Stimulated activated naive CD4-positive, alpha-beta T cell (primary cell): ENCODE measurements around the gene CYSRT1.
A peak's percentile ranks its signal among the peaks of the same experiment; 100 is the strongest.

Experiments used
- DNase-seq, 6 experiments: peaks; one replicate each; lab custom pipeline; 2025; lab: John Stamatoyannopoulos, UW

The CYSRT1 gene, protein sequence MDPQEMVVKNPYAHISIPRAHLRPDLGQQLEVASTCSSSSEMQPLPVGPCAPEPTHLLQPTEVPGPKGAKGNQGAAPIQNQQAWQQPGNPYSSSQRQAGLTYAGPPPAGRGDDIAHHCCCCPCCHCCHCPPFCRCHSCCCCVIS

GRCh38 chr9:137224830-137225694 is at the start of gene CYSRT1:
Gene CYSRT1, plus strand, starts transcription at chr9:137225174. Its CDS starts 448 bp downstream, at chr9:137225622.
- no peak for DNase-seq

- DNase-seq: peak in 1 of 6 experiments; percentile 5
These were observed 49.5 kb upstream of the CYSRT1 start for GRCh38 chr9:137175345-137175961.

DNA sequence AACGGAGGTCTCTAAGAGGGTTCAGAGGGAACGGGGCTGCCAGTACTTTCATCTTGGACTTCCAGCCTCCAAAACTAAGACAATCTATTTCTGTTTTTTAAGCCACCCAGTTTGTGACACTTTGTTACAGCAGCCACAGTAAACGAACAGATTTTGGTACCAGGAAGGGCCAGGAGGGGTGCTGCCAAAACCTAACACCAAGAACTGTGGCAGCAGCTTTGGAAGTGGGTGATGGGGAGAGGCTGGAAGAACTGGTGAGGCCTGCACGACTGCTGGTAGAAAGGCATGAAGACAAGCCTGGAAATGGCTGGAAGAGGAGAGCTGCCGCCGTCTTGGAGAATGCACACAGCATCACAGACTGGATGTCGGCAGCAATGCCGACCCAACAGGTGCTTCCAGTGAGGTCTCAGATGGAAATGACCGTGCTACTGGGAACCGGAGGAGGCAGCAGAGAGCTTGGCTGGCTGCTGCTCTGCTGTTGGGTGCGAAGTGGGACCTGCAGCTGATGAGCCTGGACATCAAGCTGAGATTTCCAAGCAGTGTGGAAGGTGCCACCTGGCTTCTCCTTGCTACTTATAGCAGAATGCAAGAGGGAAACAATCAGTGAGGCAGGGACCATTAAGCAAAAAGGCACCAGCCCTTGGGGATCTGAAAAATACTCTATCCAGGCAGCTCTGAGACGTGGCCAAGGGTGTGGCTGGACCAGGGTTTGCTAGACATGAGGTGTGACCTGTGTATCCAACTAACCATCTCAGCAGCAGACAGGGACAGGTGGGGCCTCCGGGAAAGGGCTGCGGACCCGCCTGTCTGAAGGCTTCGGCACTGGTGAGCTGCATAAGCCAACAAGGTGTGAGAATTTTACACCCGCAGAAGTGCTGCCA is 48.4 kb upstream of the CYSRT1 start:
- DNase-seq: peak in 1 of 6 experiments; percentile 17

DNA sequence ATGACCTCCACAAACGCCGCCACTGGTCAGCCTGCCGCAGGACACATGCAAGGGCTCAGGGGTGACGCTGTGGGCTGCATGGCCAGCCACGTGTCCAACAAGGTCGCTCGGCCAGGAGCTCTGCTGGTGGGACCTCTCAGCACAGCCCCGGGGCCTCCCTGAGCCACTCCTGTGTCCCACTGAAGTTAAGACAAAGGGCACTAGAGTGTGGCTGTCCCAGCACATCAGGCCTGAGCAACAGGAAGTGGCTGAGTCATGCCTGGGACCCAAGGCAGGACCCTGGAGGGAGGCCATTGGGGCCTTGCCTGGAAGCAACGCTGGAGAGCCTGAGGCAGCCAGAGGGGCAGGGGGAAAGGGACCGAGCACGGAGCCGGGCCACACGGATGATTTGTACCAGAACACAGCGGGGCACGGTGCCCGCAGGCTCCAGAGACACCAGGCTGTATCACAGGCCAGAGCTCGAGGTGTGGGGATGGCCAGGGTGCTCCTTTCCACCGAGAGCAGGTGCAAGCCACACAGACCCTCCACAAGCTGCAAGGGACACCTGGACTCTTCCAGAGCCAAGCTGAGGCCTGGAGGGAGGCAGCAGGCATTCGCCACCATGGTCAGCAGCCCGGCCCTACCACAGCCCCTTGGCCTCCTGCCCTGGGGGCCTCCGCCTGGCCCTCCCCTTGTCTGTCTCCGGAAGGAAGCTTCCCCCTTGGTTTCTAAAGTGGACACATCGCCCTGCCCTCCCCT is 46.6 kb upstream of the CYSRT1 start:
- DNase-seq: no peak

DNA sequence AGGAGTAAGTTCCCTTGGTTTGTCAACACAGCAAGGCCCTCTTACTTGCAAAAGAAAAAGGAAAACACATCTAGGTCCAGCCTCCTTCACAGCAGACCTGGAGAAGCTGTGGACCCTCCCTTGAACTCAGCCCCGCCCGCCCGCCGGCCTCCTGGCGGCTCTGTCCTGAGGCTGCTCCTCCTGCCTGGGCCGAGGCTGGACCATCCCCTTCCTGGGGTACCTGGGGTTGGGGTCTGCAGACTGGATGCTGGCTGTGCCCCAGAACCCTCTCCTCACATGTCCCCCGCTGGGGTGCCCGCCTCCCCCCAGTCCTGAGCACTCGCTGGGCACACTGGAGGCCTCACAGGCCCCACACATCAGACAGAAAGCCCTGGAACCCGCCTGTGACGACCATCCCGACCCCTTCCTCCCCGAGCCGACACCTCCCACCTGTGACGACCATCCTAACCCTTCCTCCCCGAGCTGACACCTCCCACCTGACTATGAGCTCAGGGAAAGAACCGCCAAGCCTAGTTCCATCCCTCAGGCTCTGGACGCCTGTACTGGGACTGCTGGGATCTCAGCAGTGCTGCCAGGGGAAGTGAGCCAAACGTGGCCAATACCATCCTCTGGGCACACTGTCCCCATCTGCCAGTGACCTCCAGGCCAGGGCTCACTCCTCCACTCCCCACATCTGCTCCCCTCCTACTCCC is 45.9 kb upstream of the CYSRT1 start:
- DNase-seq: no peak

DNA sequence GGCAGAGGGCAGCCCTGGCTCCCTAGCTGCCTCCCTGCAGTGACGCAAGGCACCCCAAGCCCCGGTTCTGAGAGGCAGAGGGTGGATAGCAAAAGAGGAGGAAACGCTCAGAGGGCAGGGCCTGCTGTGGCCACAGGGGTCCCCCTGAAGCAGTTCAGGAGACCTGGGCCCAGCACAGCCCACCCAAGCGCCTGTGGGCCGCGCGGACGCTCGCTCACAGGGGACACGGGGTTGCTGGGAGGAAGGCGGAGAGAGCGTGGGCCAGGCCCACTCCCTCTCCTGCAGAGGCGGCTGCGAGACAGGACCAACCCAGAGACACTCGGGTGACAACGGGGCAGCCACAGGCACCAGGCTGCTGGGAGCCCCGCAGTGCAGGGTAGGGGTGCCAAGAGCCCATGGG is 45.2 kb upstream of the CYSRT1 start:
- no peak for DNase-seq

DNA sequence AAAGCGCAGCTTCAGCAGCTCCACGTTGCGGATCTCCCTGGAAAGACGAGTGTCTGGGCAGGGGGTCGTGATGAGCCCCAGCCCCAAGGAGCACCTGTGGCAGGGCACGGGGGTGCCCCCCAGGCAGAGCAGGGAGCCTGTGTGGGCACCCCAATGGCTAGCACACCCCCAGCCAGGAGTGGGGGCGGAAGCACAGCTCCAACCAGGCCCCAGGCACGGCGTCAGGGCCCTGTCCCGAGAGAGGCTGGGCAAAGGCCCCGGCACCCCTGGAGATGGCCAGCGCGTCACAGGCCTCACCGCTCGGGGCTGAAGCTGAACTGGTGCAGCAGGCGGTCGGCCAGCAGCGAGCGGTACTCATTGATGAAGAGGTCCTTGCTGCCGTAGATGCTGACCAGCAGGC is 44.5 kb upstream of the CYSRT1 start:
- no peak for DNase-seq

DNA sequence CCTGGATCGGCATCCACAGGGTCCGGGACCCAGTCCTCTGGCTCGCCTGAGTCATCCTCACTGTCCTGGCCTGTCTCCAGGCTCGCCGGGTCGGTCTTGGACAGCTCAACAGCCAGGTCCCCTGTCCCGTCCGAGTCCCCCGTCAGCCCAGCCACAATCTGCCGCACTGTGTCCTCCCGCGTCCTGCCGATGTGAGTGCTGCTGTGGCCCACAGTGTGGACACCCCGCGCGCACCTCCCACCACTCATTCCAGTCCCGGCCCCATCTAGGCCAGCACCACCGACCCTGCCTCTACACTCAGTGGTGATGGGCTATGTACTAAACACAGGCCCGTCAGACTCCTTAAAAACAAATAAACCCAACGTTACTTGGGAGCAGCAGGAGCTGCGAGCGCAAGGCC is 43.3 kb upstream of the CYSRT1 start:
- no peak for DNase-seq

- DNase-seq: no peak
These were observed 42.1 kb upstream of the CYSRT1 start for GRCh38 chr9:137182836-137183235.

GRCh38 chr9:137183980-137184595 is 40.9 kb upstream of the CYSRT1 start:
- DNase-seq: no peak

- no peak for DNase-seq
These were observed 39.9 kb upstream of the CYSRT1 start for GRCh38 chr9:137184881-137185660.

GRCh38 chr9:137185921-137186320 is 39.1 kb upstream of the CYSRT1 start:
- no peak for DNase-seq

- DNase-seq: no peak
These were observed 38.6 kb upstream of the CYSRT1 start for GRCh38 chr9:137186385-137186784.

DNA sequence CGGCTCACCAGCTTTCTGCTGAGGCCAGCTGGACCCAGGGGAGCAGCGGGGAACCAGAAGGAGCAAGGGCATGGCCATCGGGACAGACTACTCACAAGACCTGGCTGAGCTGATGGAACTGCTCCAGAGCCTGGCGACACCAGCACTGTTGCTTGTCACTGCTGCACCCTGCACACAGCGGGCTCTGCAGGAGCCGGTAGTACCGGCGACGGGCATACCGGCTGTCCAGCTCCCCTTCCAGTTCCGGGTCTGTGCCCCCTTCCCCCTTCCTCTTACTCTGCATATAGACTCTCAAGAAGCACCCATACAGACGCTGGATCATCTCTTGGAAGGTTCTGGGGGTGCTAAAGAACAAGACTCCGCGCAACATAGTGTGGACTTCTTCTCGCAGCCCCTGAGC is 37.6 kb upstream of the CYSRT1 start:
- no peak for DNase-seq

DNA sequence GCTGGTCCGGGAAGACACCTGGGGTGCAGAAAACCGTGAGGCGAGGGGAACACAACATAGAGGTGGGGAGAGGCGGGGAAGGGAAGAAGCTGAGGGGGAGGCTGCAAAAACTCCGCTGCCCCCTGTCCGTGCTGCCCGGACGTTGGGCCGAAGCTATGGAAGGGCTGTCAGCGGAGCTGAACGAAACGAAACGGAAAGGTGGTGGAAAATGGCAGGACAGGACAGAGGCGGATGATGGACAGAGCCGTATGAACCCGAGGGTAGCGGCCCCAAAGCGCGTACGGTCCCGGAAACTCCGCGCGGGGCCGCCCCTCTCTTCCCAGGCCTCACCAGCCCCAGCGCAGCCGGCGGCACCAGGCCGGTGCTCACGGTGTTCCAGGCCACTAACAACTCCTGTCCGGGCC is 36.9 kb upstream of the CYSRT1 start:
- DNase-seq: no peak

DNA sequence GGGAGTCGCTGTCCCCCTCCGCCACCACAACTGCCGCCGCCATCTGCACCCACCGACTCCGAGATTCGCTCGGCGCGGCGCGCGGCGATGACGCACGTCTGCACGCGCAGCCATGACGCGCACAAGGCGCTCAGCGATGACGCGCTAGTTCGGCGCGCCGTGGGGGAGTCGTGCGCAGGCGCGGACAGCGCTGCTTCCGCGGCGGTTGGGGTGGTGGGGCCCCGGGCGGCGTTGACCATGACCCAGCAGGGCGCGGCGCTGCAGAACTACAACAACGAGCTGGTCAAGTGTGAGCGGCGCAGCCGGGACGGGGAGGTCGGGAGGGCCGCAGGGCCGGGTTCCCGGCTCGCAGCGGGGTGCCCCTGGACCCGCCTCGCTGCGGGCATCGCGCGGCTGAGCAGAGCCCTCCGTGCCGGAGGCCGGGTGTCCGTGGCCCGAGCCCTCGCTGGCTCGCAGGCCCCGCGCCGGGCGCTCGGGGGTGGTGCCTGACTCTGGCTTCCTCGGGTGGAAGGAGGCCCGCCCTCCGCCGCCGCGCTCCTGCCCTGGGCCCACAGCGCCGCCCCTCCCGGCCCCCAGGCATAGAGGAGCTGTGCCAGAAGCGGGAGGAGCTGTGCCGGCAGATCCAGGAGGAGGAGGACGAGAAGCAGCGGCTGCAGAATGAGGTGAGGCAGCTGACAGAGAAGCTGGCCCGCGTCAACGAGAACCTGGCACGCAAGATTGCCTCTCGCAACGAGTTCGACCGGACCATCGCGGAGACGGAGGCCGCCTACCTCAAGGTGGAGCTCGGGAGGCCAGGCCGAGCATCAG is 36.3 kb upstream of the CYSRT1 start, which contains the start of the genes ANAPC2 and SSNA1:
Gene ANAPC2 (minus strand): TSS at position 71 of the 807 bp plus-strand sequence. CDS start 28 bp downstream, at position 43.
Gene SSNA1 (plus strand): TSS at position 187 of the 807 bp plus-strand sequence. CDS start 51 bp downstream, at position 238.
- DNase-seq: peak; percentile 80 to 95 (median 90)

GRCh38 chr9:137189297-137190295 is 35.4 kb upstream of the CYSRT1 start:
- DNase-seq: no peak
